Keratinocyte (primary cell): ENCODE measurements around the gene RFC1.

ENCODE experiments used
- CTCF ChIP-seq, 3 experiments: IDR thresholded peaks in 1 of 3; conservative IDR thresholded peaks in 1 of 3; optimal IDR thresholded peaks in 1 of 3; 2 replicates in 2 of 3; 3 replicates in 1 of 3; pipeline versions ENCODE3 to v1.5.1; 2011; ENCODE audit warnings: low read length in 3 of 3, mild to moderate bottlenecking in 3 of 3, moderate library complexity in 2 of 3, control low read depth in 1 of 3, inconsistent platforms in 1 of 3; ENCODE audit not compliant: insufficient read depth in 2 of 3; ENCODE audit errors: extremely low read depth in 1 of 3
- EZH2 ChIP-seq: IDR thresholded peaks from one replicate; pipeline ENCODE4 v1.6.1; 2012; ENCODE audit warnings: inconsistent platforms, mild to moderate bottlenecking, low read length, moderate library complexity

- TF ChIP-seq CTCF (optimal IDR thresholded peaks at IDR 0.05 in 1 of 3, IDR thresholded peaks at IDR 0.05 in 1 of 3, conservative IDR thresholded peaks at IDR 0.05 in 1 of 3; ENCODE audit: extremely low read depth in 1 of 3, insufficient read depth in 2 of 3, low read length in 3 of 3) (no peak), EZH2 (no peak)
Measured at GRCh38 chr4:39365360-39365759, 802 bp downstream of the RFC1 start.
